Testis (tissue), 3 donors: ENCODE measurements around the gene PRRC2A. TPM values are rescaled to one million over a fixed set of nuclear protein-coding genes. Genes with fewer than 3 reads are reported as not detected.

Experiments
- DNase-seq: peaks from one replicate; pipeline ENCODE4 v3.0.0-alpha.2; 2019
- H3K27ac ChIP-seq, 2 donors: fragments of 200-600 bp; sonication (generic); one replicate each; pipeline ENCODE4 v1.5.1; 2019
- H3K27me3 ChIP-seq: fragments of 200-600 bp; sonication (generic); one replicate; pipeline ENCODE4 v1.5.1; 2019
- H3K36me3 ChIP-seq: fragments of 200-600 bp; sonication (generic); one replicate; pipeline ENCODE4 v1.5.1; 2017; ENCODE audit warnings: low read depth; ENCODE audit errors: missing control alignments
- H3K4me1 ChIP-seq: fragments of 200-600 bp; sonication (generic); one replicate; pipeline ENCODE4 v1.5.1; 2019
- H3K4me3 ChIP-seq, 2 donors: fragments of 200-600 bp; sonication (generic); one replicate each; pipeline ENCODE4 v1.5.1; 2017 to 2019
- H3K9me3 ChIP-seq: fragments of 200-600 bp; sonication (generic); one replicate; pipeline ENCODE4 v1.5.1; 2017
- POLR2A ChIP-seq: fragments of 450-650 bp; IDR thresholded peaks from one replicate; pipeline ENCODE4 v1.6.1; 2017; ENCODE audit warnings: antibody characterized with exemption, mild to moderate bottlenecking, moderate library complexity
- WGBS, 2 donors: methylation state at CpG; one replicate each; pipeline ENCODE4 v1.1.5; 2018; 5-methylcytosine and 5-hydroxymethylcytosine counted together
- intact Hi-C: fragments of 100-400 bp; cut with DNase I; formaldehyde crosslinking; loops from one replicate; pipeline ENCODE4 v1.15.1; 2023; ENCODE audit warnings: low total_unique reads
- polyA plus RNA-seq: library from polyadenylated mRNA; stranded (reverse); fragments of 350-450 nt; fragmentation: Illumina TruSeq; extraction: RNeasy Lipid Tissue Mini Kit (QIAGEN cat#74804); gene quantifications from one replicate; pipeline ENCODE4 v1.2.3, GENCODE V29; 2014; ENCODE audit warnings: low read depth, low replicate concordance; ENCODE audit not compliant: insufficient read depth
- total RNA-seq, 2 donors: library from RNA; depleted of rRNA; stranded (reverse); fragments of >200 nt; gene quantifications; one replicate each; pipeline ENCODE4 v1.2.3, GENCODE V29; 2016
- TF ChIP-seq, protein P1 (sequence below), 3 experiments: fragments of 450-650 bp in 2 of 3; fragments of 200-600 bp in 1 of 3; sonication (generic) in 1 of 3; IDR thresholded peaks; one replicate each; pipeline ENCODE4 v1.5.1; 2016 to 2019; ENCODE audit warnings: antibody characterized with exemption in 3 of 3, mild to moderate bottlenecking in 2 of 3, moderate library complexity in 1 of 3

Gene PRRC2A
- total and polyA plus RNA-seq, 3 donors from 2014 or later, result 288 to 473 (median 301) TPM

DNA sequence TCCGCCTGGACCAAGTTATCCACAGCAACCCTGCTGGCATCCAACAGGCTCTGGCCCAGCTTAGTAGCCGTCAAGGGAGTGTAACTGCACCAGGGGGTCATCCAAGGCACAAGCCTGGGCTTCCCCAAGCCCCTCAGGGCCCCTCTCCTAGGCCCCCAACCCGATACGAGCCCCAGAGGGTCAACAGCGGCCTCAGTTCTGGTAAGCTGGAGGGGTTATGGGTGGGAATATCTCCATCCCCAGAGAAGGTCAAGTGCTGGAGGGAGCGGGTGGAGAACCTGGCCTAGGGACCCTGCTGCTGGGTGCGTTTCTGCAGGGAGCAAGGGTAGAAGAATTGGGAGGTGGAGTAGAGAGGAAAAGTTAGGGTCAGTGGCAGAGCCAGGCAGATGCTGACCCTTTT lies 12.9 kb downstream of the PRRC2A start:
- H3K27me3 ChIP-seq, result no peaks in the 10 kb centered on the region
- 84 to 85% methylated on average over 7 of the region's 7 CpGs for WGBS, 2 donors
- no peak overlapping the region for H3K4me3 ChIP-seq
- TF ChIP-seq, protein P1, sequence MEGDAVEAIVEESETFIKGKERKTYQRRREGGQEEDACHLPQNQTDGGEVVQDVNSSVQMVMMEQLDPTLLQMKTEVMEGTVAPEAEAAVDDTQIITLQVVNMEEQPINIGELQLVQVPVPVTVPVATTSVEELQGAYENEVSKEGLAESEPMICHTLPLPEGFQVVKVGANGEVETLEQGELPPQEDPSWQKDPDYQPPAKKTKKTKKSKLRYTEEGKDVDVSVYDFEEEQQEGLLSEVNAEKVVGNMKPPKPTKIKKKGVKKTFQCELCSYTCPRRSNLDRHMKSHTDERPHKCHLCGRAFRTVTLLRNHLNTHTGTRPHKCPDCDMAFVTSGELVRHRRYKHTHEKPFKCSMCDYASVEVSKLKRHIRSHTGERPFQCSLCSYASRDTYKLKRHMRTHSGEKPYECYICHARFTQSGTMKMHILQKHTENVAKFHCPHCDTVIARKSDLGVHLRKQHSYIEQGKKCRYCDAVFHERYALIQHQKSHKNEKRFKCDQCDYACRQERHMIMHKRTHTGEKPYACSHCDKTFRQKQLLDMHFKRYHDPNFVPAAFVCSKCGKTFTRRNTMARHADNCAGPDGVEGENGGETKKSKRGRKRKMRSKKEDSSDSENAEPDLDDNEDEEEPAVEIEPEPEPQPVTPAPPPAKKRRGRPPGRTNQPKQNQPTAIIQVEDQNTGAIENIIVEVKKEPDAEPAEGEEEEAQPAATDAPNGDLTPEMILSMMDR (IDR thresholded peaks at IDR 0.05), result no peak
- no peak for TF ChIP-seq POLR2A
- no peaks in the 10 kb centered on the region for H3K9me3 ChIP-seq
- H3K27ac ChIP-seq, result no peak overlapping the region
- H3K4me1 ChIP-seq, result peaks cover 4% of the 10 kb centered on the region
- H3K36me3 ChIP-seq, result peaks cover 3% of the 10 kb centered on the region
- intact Hi-C loops, result no loop called here
- no peak for DNase-seq

DNA sequence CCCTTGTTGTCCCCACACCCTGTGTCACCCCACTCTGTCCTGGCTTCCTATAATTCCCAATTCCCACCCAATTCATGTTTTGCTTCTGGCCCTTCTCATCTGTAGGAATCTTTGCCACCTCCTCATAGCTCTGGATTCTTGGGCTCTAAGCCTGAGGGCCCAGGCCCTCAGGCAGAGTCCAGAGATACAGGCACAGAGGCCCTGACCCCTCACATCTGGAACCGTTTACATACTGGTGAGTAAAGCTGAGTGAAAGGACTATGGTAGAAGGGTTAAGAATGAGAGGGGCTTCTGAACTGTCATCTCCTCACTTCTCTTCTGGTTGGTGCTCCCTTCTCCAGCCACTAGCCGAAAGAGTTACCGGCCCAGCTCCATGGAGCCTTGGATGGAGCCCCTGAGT lies 13.6 kb downstream of the PRRC2A start:
- DNase-seq, result no peak
- Histone ChIP-seq H3K27ac (no peak overlapping the region), H3K4me3 (no peak overlapping the region), H3K36me3 (peaks cover 3% of the 10 kb centered on the region), H3K9me3 (no peaks in the 10 kb centered on the region), H3K27me3 (no peaks in the 10 kb centered on the region), H3K4me1 (peaks cover 4% of the 10 kb centered on the region)
- intact Hi-C loops, result no loop called here
- no peak for TF ChIP-seq POLR2A
- TF ChIP-seq, protein P1 (IDR thresholded peaks at IDR 0.05), result no peak
- WGBS, 2 donors, result 77 to 85% methylated on average over 3 of the region's 3 CpGs

DNA sequence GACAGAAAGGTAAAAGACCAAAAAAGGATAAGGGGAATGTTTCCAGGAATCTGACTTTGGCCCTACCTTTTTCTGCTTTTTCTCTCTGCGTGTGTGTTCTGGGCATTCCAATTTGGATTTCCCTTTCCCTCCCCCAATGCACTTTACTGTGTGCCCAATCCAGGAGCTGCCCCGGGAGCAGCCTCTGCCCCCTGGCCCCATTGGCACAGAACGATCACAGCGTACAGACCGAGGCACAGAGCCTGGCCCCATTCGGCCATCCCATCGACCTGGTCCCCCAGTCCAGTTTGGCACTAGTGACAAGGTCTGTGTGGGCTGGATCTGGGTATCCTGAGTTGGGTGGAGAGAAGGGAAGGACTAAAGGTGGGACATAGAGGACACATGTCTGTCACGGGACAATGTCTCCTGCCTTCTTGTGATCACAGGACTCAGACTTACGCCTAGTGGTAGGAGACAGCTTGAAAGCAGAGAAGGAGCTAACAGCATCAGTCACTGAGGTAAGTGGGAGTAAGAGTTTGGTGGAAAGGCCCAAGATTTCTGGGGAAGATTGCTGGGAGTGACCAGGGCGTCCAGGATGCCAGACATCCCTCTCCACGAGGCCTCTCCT lies 14.6 kb downstream of the PRRC2A start:
- Histone ChIP-seq H3K4me1 (peaks cover 4% of the 10 kb centered on the region), H3K36me3 (no peaks in the 10 kb centered on the region)
- 71 to 76% methylated on average over 11 of the region's 11 CpGs for WGBS, 2 donors

DNA sequence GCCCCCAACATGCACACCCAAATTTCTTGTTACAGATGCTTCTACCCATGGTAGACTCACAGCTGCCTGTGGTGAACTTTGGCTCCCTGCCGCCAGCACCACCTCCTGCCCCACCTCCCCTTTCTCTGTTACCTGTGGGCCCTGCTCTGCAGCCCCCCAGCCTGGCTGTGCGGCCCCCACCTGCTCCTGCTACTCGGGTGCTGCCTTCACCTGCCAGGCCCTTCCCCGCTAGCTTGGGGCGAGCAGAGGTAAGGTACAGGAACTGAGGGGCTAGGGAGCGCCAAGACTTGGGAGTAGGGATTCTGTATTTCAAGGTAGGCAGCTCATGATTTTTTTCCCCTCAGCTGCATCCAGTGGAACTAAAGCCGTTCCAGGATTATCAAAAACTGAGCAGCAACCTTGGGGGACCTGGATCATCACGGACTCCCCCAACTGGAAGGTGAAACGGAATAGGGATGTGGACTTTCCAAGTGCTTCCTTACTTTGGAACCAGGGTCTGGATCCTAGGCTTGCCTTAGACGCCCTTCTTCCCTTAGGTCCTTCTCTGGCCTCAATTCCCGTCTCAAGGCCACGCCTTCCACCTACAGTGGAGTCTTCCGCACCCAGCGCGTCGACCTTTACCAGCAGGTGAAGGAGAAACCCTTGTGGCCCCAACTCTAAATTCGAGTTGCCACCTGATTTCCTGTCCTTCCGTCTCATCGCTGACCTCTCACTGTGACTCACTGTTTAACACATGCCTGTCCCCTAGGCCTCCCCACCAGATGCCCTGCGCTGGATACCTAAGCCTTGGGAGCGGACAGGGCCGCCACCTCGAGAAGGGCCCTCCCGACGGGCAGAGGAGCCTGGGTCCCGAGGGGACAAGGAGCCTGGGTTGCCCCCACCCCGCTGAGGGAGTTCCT lies 16.4 kb downstream of the PRRC2A start:
- H3K9me3 ChIP-seq, result no peaks in the 10 kb centered on the region
- no peaks in the 10 kb centered on the region for H3K36me3 ChIP-seq
- no peak overlapping the region for H3K27ac ChIP-seq
- TF ChIP-seq, protein P1 (IDR thresholded peaks at IDR 0.05), result no peak
- H3K27me3 ChIP-seq, result no peaks in the 10 kb centered on the region
- H3K4me3 ChIP-seq, result no peak overlapping the region
- 78 to 82% methylated on average over 26 to 27 of the region's 27 CpGs for WGBS, 2 donors
- H3K4me1 ChIP-seq, result peaks cover 4% of the 10 kb centered on the region
- intact Hi-C loops, result no loop called here
- no peak for DNase-seq

More for the DNA sequence above, 14.6 kb downstream of the PRRC2A start:
- no peak for DNase-seq
- H3K27ac ChIP-seq, result no peak overlapping the region
- intact Hi-C loops, result no loop called here
- H3K9me3 ChIP-seq, result no peaks in the 10 kb centered on the region
- no peak overlapping the region for H3K4me3 ChIP-seq
- H3K27me3 ChIP-seq, result no peaks in the 10 kb centered on the region
- TF ChIP-seq POLR2A, result no peak
- TF ChIP-seq, protein P1 (IDR thresholded peaks at IDR 0.05), result no peak
